Central memory CD4-positive, alpha-beta T cell (primary cell): ENCODE data around the gene KRTAP1-3.
"Not testable (repeated sequence)": the region's sequence is repeated elsewhere in the genome, so short reads cannot be mapped to it uniquely, and the experiment has no call there.

ENCODE experiments used
- DNase-seq: peaks from one replicate; pipeline ENCODE4 v3.0.0; 2022
- total RNA-seq, 3 experiments: gene quantifications; one replicate each; lab custom pipeline; 2026; lab: John Stamatoyannopoulos, UW

Gene KRTAP1-3, protein sequence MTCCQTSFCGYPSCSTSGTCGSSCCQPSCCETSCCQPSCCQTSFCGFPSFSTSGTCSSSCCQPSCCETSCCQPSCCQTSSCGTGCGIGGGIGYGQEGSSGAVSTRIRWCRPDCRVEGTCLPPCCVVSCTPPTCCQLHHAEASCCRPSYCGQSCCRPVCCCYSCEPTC
- 0 reads per million in 3 experiments for total RNA-seq

DNA sequence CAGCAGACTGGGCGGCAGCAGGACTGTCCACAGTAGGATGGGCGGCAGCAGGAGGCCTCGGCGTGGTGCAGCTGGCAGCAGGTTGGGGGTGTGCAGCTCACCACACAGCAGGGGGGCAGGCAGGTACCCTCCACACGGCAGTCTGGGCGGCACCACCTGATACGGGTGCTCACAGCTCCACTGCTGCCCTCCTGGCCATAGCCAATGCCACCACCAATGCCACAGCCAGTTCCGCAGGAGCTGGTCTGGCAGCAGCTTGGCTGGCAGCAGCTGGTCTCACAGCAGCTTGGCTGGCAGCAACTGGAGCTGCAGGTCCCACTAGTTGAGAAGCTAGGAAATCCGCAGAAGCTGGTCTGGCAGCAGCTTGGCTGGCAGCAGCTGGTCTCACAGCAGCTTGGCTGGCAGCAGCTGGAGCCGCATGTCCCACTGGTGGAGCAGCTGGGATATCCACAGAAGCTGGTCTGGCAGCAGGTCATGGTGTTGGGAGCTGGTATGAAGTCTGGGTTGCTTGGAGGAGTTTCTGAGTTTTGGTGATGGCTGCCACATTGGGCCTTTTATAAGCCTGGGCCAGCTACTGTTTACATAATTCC, at the start of gene KRTAP1-3:
KRTAP1-3 (minus strand) TSS at position 529 of the 590 bp plus-strand sequence; CDS start at position 476, 53 bp downstream.
- DNase-seq = not testable (repeated sequence)

DNA sequence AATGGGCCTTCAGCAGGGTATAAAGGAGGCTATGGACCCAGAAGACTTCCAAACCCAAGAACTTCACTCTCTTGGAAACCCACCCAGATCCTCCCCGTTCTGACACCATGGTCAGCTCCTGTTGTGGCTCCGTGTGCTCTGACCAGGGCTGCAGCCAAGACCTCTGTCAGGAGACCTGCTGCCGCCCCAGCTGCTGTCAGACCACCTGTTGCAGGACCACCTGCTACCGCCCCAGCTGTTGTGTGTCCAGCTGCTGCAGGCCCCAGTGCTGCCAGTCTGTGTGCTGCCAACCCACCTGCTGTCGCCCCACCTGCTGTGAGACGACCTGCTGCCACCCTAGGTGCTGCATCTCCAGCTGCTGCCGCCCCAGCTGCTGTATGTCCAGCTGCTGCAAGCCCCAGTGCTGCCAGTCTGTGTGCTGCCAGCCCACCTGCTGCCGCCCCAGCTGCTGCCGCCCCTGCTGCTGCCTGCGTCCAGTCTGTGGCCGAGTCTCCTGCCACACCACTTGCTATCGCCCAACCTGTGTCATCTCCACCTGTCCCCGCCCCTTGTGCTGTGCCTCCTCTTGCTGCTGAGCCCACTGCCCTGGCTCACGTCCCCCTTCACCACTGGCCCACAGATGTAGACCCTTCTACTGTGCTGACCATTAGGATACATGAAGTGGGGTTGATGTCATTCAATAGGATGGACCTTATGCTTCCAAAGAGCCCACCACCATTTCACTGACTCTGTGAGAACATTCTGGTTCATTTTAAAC, 49.6 kb upstream of the KRTAP1-3 start, which contains the start of gene KRTAP4-7:
KRTAP4-7 (plus strand) TSS at position 51 of the 757 bp plus-strand sequence; CDS start at position 108, 57 bp downstream.
- not testable (repeated sequence) for DNase-seq

DNA sequence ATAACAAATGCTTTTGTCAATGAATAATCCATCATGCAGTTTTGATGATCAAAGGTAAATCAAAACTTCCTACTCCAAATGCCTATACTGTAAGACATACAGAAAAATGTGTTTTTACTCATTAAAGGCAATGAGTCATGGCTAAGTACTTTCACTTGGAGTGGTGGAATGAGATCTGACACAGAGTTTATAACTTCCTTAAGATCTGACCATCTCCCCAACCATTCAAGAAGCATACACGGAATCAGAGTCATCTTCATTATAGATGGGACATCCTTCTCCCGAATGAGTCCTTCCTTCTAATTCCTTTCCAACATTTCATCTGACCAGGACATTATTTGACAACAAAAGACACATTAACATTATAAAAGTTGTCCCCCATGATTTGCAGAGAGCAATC, 48.8 kb upstream of the KRTAP1-3 start:
- not testable (repeated sequence) for DNase-seq

DNA sequence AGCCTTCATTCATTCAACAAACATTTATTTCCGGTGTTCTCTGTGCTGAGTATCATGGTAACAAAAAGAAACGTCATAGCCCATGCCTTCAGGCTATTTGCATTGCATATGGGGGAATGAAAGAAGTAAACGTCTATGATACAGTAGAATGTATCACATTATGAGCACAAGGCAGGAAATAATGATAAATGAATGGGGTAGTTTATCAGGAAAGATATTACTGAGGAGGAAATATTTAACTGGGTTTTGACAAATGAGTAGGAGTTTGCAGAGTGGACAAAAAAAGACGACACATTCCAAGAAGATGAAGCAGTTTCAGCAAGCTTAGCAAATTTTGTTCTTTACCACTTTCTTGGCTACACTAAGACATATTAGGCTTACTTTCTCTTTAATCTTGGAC, 48.0 kb upstream of the KRTAP1-3 start:
- DNase-seq = no peak

DNA sequence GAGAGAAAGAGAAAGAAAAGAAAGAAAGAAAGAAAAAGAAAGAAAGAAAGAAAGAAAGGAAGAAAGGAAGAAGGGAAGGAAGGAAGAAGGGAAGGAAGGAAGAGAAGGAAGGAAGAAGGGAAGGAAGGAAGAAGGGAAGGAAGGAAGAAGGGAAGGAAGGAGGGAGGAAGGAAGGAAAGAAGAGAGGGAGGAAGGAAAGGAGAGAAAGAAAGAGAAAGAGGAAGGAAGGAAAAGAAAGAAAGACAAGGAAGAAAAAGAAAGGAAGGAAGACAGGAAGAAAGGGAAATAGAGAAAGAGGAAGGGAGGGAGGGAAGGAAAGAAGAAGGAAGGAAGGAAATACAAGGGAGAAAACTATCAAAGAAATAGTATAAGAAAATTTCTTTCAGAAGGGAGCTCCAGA, 42.1 kb upstream of the KRTAP1-3 start:
- no peak for DNase-seq

DNA sequence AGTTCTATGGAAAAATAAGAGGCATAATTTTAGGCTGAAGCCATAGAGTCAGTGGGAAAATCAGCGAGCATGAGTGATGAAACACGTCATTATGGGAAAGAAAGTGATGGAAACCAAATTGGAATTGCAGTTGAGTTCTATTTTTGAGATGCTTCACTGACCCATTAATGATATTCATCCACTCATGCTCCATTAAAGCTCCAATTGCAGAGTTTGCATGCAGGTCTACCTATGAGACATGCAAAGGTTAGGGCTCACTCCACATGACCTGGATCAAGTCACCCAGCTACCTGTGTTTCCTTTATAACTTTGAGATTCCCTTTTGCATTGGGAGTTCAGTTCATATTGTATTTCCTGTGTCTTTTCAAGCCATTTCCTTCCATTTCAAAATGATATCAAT, 39.0 kb upstream of the KRTAP1-3 start:
- DNase-seq = no peak

DNA sequence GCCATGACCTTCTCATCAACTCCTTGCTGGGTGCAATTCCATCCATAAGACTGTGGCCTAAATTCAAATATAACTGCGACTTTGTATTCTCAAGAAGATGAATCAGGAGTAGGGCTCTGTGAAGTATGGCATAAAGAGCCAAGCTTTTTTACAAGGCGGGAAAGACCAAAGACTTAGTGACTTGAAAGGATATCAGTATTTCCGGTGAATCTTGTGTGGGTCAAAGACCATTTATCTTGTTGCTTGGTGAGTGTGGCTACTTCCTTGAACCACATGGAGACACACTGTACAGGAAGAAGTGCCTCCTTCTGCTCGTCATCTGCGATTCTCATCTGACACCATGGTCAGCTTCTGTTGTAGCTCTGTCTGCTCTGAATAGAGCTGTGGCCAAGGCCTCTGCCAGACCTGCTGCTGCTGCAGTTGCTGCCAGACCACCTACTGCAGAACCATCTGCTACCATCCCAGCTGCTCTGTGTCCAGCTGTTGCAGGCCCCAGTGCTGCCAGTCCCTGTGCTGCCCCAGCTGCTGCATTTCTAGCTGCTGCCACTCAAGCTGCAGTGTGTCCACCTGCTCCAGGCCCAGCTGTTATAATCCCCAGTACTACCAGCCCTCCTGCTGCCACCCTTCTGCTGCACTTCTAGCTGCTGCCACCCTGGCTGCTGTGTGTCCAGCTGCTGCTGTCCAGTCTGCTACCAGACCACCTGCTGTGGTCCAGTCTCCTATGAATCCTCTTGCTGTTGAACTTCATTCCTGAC, 37.1 kb upstream of the KRTAP1-3 start:
- no peak for DNase-seq

DNA sequence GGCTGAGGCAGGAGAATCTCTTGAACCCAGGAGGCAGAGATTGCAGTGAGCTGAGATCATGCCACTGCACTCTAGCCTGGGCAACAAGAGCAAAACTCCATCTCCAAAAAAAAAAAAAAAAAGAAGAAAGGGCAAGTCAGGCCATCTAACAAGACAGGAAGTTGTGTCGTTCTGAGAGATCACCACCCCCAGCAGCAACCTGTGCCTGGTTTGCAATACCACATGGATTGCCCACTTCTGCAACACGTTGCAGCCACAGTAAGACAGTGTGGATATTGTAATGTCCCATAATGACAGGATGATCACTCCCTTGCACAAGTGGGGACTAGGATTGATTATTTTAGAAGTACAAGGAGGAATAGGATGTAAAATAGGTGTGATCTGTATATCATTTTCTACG, 34.4 kb upstream of the KRTAP1-3 start:
- DNase-seq = no peak

DNA sequence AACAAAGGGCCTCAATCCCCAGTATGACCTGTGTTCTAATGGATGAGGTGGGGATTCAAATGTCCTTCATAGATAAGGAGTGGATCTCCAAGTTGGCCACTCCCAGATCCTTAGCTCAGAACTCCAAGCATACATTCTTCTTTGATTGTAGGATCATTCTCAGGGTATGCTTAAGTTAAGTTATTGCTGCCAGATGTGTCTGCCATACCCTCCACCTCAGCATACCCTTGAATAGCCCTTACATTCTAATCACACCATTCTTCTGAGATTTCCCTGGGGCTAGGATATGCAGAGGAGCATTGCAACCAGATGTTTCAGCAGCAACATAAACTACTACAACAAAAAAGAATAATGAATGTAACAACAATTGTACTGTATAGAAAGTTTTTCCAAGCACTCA, 32.6 kb upstream of the KRTAP1-3 start:
- DNase-seq = no peak

DNA sequence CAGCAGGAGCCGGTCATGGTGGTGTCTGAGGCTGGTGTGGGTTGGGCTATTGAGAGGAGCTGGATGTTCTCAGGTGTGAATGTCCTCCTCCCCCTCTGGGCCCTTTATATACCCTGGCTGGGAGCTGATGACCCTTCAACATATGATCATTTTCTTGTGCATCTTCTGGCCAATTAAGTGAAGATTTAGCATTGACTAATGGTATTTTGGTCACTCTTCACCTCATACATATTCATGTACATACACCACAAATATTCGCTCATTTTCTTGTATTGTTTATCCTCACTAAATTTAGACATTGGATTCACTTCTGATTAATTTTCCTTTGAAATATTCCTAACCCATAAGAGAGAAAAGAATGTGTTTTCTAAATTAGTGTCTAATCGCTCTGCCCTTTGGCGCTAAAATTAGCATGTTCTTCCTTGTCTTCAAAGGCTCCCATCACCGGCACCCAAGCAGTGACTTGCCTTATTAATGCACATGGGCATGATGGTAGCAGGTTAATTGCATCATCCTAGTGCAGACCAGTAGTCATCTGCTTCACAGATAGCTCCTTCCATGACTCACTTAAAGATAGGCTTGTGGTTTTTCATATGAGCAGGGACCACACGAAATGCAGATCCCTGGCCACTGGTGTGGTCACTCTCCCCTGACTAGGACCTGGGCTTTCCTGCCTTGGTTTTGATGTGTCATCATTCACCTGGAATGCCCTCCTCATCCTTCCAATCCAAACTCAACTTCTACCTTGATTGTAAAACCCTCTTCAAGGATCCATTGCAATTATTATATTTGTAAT, 31.4 kb upstream of the KRTAP1-3 start, which contains the start of gene KRTAP2-4:
KRTAP2-4 (minus strand) TSS at position 51 of the 796 bp plus-strand sequence; CDS start at position 17, 34 bp downstream.
- DNase-seq = no peak

DNA sequence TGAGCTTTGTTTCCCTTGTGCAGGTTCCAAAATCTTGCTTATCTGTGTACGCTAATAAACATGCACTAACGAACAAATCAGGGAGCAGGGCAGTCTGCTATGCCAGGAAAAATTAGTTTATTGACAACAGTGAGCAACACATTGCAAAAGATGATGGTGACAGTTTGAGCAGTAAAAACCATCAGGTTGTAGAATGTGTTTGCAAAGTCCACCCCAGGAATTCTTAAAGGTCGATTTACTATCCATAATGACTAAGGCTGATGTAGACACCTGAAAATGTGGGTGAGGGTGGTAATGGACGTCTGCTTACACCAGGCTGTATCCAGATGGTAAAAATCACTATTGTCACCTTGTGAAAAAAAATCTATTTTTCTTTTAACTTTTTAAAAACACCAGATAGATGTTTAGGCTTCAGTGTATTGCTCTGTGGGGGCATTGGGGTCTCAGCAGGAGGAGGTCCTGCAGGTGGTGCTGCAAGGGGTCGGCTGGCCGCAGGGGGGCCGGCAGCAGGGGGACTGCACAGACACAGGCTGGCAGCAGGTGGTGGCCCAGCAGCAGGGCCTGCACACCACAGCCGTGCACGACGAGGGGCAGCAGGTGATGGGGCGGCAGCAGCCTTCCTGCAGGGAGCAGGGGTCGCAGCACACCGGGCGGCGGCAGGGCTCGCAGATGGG, 30.5 kb upstream of the KRTAP1-3 start:
- not testable (repeated sequence) for DNase-seq

DNA sequence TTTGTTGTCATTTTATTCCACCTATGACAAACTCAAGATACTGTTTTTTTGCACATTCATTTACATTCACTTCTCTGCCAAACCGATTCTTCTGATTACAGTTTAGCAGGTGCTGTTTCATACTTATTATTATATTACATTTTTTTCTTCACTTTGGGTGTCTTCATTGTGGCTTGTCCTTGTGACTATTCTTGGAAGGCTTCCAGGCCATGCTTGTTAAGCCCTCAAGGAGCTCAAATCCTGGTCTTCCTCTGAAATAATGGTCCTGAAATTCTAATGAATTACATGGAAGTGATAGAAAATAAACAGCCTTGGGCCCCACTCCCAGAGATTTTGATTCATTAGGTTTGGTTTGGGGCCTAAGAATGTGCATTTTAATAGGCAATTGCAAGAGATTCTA, 29.6 kb upstream of the KRTAP1-3 start:
- DNase-seq = no peak

DNA sequence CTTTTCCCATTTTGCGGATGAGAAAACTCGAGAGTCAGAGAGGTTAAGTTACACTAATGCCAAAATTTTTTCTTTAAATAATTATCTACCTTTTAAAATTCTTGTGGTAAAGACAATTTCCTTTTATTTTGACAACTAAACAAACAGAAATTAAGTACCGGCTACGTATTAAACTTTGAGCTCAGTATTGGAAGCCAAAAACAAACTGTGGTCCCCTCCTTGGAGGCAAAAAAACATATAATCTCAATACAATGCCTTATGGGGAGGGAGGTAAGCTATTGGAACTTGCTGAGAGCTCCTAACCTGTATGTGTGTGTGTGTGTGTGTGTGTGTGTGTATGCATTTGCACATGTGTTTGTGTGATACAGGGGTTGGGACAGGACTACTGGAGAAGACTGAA, 28.8 kb upstream of the KRTAP1-3 start:
- no peak for DNase-seq

DNA sequence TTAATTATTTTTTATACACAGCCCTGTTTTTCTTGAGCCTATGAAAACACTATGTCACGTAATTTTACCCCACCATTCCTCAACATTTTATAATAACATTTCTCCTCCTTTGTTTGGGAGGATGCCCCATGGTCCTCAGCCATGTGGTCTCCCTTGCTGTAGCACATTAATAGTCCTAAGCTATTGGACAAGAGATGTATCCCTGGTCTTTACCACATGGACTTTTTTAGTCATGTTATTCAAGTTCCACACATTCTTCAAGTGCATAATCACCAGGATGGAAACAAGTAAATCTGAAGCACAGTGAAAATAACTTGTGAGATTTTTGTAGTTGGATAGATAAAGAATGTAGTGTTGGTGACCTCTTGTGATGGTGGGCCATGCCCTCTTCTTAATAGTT, 27.3 kb upstream of the KRTAP1-3 start:
- no peak for DNase-seq

DNA sequence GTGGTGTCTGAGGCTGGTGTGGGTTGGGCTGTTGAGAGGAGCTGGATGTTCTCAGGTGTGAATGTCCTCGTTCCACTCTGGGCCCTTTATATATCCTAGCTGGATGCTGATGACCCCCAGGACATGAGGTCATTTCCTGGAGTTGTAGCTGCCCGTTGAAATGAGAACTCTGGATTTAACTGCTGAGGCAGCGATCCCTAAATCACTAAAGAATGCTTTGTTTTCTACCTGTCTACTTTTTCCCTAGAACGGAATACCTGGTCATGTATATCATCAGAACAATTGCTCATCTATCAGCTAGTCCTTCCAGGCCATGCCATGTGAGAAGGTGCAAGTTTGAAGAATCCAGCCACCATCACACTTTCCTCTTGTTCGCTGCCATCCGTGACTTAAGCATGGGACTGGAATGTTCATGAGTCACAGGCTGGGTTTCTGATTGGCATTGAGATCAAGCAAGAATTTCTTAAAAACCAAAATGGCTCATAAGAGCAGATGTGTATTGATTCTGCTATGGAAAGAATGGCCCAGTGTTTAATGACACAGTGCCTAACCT, 25.5 kb upstream of the KRTAP1-3 start, which contains the start of gene KRTAP2-3:
KRTAP2-3 (minus strand) TSS at position 63 of the 553 bp plus-strand sequence. CDS start 64 bp downstream, outside the sequence.
- no peak for DNase-seq

DNA sequence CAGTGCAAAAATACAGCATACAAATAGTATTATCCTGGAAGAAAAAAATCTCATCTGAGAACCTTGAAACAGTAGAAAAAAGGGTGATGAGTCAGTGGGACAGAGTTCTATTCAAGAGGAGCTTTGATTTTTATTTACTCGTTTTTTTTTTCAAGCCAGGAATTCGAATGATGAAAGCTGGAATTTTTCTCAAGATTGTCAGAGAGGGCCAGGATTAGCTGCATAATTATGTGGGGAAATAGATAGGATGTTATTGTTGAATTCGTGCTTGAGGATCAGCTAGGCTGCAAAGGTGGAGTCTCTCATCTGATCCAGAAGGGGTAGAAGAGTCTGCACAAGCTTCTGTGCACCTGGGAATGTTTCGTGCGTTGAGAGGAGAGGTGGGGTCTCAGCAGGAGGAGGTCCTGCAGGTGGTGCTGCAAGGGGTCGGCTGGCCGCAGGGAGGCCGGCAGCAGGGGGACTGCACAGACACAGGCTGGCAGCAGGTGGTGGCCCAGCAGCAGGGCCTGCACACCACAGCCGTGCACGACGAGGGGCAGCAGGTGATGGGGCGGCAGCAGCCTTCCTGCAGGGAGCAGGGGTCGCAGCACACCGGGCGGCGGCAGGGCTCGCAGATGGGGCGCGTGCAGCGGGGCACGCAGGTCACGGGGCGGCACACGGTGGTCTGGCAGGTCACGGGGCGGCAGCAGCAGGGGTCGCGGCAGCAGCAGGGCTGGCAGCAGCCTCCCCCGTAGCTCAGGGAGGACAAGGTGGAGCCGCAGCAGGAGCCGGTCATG, 24.8 kb upstream of the KRTAP1-3 start:
- DNase-seq = not testable (repeated sequence)

DNA sequence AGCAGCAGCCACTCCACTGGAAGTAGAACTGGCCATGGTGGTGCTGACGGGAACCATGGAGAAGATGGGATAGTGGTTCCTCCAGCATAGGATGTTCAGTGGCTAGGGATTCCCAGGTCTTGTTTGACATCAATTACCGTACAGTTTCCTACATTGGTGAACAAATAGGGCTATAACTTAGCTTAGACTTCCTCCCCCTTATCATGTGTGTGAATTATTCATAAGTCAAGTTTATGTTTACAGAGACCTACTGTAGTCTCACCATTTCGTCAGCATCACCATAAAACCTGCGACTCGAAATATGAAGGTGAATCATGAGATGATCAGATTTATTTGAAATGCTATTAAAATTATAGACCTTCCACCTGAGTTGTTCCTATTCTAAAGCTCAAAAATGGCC, 24.1 kb upstream of the KRTAP1-3 start:
- DNase-seq = no peak

DNA sequence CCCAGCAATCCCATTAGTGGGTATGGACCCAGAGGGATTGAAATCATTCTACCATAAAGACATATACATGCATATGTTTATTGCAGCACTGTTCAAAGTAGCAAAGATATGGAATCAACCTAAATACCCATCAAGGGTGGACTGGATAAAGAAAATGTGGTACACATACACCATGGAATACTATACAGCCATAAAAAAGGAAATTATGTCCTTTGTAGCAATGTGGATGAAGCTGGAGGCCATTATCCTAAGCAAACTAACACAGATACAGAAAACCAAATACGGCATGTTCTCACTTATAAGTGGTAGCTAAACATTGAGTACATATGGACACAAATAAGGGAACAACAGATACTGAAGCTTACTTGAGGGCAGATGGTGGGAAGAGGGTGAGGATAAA, 22.9 kb upstream of the KRTAP1-3 start:
- no peak for DNase-seq

DNA sequence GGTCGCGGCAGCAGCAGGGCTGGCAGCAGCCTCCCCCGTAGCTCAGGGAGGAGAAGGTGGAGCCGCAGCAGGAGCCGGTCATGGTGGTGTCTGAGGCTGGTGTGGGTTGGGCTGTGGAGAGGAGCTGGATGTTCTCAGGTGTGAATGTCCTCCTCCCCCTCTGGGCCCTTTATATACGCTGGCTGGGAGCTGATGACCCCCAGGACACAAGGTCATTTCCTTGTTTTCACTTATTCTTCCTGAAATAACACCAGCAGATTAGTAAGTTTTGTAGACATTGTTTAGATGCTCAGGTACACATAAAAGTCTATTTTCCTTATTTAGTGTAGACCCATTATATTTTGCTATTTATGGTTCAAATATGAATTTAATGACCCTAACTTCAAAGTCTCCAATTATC, 20.5 kb upstream of the KRTAP1-3 start, which contains the start of gene KRTAP2-2:
KRTAP2-2 (minus strand) TSS at position 101 of the 400 bp plus-strand sequence; CDS start at position 82, 19 bp downstream.
- DNase-seq = not testable (repeated sequence)

DNA sequence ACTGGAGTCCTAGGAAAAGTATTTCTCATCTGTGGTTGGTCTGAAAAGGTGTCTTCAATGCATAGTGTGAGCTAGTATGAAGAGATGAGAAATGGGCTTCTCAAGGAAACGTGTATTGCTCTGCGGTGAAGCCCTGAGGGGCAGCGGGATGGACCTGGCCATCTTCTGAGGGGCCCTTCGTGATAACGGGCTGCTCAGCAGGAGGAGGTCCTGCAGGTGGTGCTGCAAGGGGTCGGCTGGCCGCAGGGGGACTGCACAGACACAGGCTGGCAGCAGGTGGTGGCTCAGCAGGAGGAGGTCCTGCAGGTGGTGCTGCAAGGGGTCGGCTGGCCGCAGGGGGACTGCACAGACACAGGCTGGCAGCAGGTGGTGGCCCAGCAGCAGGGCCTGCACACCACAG, 19.9 kb upstream of the KRTAP1-3 start:
- not testable (repeated sequence) for DNase-seq
